Glomerular endothelial cell (primary cell): ENCODE results near the gene SURF4. TPM values are rescaled to one million over a fixed set of nuclear protein-coding genes. Genes with fewer than 3 reads are reported as not detected.
A peak's percentile ranks its signal among the peaks of the same experiment; 100 is the strongest.

ENCODE experiments used
- DNase-seq: peaks from one replicate; pipeline ENCODE4 v3.0.0-alpha.2; 2011; ENCODE audit warnings: low read depth, low spot score; ENCODE audit errors: extremely low read depth
- total RNA-seq: library from RNA; depleted of rRNA; stranded (reverse); fragments of >200 nt; gene quantifications from 2 replicates; pipeline ENCODE4 v1.2.3, GENCODE V29; 2015

Gene SURF4
- total RNA-seq, 1 donor from 2014 or later, result 281 TPM

DNA sequence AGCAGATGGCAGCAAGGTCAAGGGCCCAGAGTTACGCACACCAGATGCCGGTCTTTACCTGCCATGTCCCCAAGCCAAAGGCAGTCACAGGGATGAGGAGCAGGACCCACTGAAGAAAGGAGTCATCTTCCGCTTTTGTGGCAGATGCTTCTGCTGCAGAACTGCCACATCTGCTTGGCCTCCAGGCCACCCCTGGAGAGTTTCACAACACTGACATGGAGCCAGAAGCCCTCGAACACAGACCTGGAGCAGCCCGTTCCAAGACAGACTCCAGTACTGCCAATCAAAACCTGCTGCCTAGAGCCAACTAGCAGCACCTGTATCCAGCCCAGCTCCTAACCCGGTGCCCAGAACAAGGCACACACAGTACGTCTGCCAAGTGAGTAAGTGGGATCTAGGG lies 21.1 kb downstream of the SURF4 start:
- no peak for DNase-seq

DNA sequence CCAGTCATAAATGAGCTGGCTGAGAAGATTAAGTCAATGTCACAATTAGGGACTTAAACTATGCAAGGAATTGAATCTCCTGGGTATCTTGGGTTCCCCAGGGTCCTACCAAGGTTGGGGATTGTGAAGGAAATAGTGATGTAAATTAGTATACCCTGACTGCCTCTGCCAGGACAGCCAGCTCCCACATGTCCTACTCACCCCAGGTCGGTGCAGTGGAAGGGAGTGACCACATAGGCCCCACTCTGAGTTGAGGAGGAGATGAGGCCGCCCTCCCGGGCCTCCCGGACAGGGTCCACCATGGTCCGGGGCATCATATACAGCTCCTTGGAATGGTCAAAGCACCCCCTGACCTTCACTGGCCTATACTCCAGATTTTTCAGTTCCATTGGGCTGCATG lies 22.3 kb downstream of the SURF4 start:
- no peak for DNase-seq

DNA sequence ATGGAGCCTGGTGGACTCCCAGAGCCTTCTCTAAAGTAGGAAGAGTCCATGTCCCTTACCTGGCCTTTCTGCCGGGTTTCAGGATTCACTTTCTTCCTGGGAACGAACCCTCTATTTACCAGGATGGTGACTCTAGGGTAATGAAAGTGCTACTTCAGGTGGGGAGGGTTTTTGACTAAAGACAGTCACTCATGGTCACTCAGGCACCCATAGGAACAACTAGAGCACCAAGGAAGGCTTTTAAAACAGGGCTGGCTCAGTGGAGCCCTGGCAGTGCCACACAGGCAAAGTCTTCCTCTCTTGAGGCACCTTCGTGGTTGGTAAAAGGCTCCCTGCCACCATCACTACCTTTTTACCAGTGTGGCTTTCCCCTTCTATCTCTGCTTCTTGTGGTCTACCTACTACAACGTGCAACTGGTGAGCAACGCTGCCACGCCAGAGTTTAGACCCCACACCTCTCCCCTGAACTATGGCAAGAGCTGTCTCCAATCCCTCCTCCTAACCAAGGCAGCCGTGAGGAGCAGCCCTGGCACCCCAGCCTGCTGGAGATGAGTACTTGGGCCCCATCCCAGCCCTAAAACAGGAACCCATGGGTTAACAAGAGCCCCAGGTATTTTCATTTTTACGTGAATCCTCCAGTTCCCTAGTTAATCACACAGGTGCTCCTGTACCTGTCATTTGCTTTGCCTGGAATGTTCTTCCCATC lies 23.1 kb downstream of the SURF4 start:
- DNase-seq, result no peak

DNA sequence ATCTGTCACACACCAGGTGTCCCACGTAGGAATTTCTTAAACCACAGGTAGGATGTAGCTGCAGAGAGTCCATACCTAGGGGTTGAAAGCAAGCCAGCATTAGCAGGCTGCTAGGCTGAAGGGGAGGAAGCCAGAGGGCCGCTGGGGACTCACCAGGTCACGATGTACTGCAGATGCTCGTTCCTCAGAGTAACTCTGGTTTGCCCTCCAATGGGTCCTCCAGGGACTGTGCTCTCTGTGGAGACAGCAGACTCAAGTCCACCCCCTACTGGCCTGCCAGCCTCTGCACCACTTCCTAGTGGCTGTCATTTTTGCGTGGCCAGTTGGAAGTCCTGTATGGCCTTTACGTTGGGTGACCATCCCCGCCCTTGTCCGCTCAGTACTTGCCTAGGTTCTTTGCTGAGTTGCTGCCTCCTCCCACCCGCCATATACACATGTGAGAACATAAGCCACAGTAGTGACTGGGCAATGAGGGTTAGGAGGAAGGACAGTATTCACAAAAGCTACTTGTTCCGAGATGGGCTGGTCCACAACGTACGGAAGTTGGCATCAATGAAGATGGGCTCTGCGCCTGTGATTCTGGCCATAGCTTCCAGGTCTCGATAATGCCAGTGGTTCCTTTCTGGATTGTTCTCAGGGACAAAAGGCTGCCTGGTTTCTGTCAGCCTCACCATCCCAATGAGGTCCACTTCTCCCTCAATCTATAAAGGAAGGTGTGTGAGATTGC lies 23.8 kb downstream of the SURF4 start:
- DNase-seq, result no peak

DNA sequence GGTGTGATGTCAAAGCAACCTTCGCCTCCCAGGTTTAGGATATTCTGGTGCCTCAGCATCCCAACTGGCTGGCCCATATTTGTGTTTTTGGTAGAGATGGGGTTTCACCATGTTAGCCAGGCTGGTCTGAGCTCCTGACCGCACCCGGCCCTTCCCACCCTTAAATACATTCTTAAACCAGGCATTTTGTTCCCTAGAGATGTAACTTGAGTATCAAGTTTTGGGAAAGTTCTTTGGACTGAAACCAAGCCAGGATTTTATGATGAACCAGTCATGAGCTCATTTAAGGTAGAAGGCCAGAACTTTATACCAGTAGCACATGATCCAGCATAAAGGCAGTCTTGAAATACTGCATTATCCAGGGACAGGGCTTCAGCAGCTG lies 24.3 kb downstream of the SURF4 start:
- DNase-seq, result no peak

DNA sequence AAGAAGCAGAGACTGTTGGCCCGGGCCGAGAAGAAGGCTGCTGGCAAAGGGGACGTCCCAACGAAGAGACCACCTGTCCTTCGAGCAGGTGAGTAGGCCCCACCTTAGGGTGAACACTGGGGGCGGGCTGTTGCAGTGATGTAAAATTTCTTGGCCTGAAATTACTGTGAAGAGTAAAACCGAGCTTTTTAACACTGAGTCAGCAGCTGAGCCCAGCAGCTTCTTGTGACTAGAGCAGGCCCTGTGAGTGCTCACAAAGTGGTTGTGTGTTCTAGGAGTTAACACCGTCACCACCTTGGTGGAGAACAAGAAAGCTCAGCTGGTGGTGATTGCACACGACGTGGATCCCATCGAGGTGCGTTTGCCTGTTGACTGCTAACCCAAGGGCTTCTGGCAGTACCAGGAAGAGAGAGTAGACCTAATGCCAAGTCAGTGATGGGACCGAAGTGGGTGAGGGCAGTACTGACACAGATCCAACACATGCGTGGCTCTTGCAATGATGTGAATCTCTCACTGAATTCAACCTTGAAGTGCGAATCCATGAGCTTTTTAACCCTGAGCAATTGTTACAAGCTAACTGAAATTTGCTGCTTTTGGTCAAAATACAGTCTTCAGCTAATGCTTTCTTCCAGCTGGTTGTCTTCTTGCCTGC lies 25.8 kb downstream of the SURF4 start:
- no peak for DNase-seq

DNA sequence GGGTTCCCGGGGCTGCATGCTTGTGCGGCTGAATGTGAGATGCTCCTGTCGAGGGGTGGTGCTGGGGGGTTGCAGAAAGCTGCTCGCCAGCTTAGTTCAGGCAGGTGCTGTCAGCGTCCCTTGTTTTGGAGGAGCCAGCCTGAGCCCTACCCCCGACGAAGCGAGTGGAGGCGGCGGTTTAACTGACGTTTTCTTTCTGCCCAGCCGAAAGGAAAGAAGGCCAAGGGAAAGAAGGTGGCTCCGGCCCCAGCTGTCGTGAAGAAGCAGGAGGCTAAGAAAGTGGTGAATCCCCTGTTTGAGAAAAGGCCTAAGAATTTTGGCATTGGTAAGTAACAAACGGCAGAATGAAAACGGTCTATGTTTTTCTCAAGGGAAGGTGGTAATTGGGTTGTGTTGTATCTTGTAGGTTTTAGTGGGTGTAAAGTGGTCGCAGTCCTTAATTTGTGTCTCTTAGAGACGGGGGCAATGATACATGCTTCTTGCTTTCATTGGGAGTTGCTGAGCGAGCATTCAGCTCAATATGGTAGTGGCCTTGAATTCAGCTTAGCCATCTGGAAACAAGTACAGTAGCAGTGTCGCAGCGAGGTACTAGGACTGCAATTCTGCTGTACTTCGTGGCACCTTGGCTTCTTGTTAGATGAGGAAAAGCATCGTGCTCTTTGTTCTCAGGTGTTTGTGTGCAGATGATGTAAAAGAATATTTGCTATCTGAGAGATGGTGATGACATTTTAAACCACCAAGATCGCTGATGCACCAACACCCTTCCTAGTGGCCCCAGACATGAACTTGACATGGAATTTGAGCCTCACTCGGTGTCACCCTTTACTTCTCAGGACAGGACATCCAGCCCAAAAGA lies 26.9 kb downstream of the SURF4 start:
- no peak for DNase-seq

DNA sequence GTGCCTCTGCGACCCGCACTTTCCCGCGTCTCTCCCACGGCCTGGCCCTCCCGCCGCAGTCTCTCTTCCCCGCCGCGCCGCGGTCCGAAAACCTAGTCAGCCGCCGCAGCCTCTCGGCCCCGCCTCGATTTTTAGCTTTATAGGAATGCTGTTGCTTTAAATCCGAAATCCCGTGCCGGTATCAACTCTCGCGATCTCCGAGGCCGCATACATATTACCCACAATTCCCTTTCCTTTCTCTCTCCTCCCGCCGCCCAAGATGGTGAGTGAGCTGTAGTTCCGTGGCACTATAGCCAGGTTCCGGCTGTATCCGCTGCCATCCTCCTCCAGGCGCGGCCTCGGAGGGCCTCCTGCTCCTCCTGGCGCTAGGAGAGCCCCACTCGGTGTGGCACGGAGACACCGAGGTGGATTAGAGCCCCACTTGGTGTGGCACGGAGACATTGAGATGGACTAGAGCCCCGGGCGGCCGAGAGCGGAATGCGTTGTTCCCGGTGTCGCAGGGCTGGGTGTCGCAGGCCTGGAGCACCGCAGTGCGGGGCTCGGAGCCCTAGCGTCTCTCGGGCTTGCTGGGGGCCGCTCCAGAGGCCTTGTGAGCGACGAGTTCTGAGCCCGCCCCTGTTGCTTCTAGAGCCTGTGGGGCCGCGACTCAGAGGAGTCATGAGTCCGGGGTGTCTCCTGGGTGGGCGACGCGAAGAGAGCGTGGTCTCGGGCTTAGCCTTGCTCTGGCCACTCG lies 27.7 kb downstream of the SURF4 start, which contains the start of the genes MED22 and RPL7A:
Gene MED22, minus strand, starts transcription at position 147 of the 733 bp plus-strand sequence. CDS start 1,469 bp downstream, outside the sequence.
Gene RPL7A, plus strand, starts transcription at position 234 of the 733 bp plus-strand sequence. Its CDS starts 26 bp downstream, at position 260.
- peak; percentile 88 for DNase-seq

DNA sequence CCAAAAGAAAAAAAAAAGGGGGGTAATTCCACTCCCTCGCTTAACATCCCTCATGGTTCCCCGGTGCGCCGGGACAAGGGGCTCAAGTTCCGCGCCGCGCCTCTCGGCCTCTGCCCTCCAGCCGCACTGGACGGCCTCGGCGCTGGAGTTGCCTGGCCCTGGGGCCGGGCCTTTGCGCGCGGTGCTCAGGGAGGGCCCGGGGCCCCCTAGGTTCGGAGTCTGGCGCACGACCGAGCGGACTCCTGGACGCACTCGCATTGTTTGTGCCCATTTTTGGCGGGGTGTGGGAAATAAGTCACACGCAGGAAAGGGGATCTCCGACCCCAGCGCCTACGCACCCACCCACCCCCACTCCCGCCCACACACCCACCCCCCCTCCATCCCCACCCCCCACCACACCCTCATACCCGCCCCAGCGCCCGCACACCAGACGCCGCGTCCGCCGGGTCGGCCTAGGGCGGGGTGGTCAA lies 28.3 kb downstream of the SURF4 start:
- no peak for DNase-seq

DNA sequence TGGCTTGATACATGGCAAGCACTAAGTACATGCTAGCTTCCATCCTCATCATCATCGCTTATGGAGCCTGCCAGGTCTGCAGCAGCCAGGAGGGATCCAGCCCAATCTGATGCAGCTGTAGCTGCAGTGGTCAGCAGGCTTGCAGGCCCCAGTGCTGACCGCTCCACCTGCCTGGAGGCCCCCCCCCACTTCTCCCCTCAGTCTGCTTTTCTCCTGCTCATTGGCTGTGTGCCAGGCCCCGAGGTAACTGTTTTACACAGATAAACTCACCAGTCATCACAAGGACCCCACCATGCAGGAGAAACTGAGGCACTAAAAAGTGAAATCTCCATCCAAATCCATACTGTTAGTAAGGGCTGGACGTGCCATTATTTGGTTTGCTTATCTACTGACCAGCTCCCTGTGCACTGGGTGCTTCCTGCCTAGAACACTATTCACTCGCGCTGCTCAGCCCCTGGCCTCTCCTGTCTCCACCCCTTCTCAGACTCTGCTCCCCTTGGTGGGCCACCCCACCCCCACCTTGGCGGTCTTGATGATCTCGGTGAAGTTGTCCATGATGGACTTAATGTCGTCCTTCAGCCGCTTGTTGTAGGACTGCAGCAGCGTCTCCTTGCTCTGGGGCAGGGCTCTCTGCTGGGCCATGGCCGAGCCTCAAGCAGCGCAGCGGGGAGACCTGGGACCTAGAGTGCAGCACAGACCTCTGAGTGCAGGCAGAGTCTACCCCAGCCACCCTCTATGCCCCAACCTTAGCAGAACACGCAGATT lies 29.7 kb downstream of the SURF4 start:
- no peak for DNase-seq

DNA sequence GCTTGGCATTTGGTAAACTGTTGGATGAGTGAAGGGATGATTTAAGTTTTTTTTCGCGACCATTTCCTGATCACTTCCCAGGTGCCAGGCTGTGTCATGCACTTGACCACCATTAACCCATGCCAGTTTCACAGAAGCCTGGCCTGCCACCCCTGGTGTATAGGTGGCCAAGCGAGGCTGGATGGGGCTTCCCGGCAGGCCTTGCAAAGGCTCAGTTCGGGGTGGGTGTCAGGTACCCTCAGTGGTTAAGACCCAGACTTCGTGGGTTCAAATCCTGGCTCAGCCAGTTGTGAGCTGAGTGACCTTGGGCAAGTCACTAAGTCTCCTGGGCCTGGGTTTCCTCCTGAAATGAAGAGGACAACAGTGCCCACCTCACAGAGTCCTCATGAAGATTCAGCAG lies 30.3 kb downstream of the SURF4 start:
- no peak for DNase-seq

DNA sequence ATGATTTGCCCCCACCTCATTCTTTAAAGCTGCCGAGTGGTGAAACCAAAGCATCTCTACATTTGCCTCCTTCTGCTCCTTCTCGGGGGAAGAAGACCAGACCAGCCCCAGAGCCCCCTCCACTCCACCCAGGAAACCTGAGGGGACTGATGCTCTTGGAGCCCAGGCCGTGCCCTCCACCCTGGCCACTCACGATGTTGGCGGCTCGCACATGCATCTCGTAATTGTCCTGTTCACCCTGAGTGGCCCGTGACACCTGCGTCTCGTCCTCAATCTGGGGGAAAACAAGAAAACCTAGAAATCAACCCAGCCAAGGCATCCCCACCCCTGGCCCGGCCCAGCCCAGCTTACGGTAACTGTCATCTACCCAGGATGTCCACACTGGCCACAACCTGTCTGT lies 30.9 kb downstream of the SURF4 start:
- DNase-seq, result no peak

DNA sequence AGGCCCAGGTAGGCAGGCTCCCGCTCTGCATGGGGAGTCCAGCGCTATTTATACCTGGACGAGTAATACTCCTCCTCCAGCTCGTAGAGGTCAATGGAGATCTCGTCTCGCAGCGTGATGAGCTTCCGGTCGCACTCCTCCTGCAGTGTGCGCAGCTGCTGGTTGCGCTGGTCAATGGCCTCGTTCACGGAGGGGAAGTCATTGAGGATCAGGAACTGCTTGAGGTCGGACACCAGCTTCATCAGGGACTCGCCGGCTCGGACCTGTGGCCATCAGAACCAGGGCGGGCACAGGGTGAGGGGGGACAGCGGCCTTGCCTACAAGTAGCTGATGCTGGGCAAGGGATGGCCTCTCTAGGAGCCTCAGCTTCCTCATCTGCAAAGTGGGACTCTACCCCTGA lies 31.8 kb downstream of the SURF4 start:
- DNase-seq, result no peak

DNA sequence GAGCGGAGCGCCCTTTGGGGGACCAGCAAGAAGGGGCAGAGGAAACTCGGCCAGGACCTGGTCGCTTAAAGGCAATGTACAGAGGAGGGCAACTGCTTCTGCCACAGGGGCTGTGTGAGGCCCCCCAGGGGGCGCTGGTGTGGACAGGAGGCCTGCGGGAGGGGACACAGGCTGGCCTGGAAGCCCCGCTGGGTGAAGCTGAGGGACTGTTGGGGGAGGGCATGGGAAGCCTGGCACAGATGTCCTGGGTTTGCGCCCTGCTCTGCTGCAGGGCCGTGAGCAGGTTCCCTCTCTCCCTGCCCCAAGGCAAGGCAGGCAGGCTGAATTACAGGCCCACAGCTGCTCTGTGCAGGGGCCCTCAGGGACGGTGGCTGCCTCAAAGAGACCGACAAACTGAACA lies 33.3 kb downstream of the SURF4 start:
- DNase-seq, result no peak

DNA sequence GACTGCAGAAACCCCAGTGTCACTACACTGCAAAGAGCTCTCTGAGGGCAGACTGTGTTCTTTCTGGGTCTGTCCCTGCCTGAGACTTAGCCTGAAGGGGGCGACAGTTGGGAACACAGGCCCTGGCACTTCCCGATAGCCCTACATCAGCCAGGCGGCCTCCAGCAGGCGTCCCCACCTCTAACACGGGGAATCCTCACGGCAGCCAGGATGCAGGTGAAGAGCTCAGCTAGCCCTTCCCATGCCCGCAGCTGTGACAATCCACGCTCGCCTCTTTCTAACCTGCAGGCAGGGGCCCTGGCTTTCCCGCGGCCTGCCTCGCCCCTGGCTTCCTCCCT lies 33.8 kb downstream of the SURF4 start:
- DNase-seq, result no peak

DNA sequence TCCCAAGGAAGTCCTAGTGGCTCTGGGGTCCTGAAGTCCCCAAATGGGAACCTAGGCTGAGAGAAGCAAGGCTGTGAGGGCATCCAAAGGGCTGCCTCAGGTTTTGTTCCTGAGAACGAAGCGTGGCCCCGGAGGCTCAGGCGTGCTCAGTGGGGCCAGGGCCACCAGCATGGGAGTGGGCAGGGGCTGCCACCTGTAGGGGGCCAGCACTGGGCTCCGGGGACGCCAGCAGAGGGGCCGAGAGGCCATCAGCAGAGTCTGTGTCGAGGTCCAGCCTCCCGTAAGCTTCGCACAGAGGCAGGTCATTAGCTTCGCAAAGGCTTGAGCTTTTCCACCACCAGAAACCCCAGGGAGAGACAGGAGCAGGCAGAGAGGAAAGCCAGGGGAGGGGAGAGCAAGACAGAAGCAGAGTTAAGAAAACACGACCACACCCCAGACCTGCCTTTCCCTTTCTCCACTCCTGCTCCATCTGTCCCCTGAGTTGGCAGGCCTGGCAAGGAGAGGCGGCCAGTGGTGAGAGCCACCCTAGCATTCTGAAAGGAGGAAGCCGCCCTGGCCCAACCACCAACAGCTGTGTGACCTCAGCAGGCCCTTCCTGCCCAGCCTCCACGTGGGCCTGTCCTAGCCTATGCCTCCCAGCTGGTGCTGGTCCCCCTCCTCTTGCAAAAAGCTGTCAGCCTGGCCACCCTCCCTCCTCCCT lies 34.3 kb downstream of the SURF4 start:
- DNase-seq, result no peak

DNA sequence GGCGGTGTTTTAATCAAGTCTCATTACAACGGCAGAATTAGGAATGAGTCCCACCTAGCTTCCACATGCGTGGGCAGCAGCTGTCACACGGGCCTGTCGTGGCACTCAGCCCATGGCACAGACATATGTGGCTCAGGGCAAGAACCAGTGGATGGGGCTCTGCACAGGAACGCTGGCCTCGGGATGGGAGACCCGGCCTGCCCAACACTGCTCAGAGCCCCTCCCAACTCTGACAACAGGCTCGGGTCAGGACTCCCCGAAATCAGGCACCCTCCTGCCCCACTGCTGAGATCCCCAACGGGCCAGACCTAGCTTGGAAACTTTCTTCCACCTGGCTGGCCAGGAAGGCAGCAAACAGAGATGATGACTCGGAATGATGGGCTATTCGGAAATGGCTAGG lies 34.9 kb downstream of the SURF4 start:
- no peak for DNase-seq

DNA sequence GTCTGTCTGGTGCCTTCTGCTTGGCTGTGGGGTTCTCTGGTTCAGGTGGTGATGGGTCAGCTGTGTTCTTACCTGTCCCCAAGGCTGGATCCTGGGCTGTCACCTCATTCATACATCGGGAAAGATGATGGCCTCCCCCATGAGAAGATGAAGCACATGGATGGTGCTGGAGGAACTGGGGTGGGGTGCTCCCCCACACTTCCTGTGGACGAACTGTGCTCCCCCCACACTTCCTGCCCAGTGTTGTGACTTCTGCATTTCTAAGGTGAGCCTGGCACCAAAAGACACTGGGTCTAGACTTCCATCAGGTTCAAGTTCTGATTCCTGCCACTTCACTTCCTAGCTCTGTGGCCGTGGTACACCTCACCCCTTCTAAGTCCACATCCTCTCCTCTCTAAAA lies 35.6 kb downstream of the SURF4 start:
- no peak for DNase-seq

DNA sequence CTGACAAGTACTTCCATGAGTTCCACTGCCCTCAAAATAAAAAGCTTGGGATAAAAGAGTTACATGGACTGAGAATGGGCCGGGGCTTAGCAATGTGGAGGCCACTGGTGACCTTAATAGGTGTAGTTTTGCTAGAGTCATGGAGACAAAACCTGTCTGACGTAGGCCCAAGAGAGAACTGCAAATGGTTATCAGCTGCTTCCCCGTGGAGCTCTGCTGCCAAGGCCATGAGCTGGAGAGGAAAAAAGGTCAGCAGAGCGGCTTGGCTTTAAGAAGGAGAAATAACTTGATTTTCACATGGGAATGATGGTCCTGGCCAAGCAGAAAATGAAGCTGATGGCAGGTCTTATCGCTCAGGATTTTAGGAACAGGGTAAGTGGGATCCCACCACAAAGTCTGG lies 36.2 kb downstream of the SURF4 start:
- no peak for DNase-seq
